GM23338 (cell line): ENCODE measurements around the gene HSD11B1. TPM values are rescaled to one million over a fixed set of nuclear protein-coding genes. Genes with fewer than 3 reads are reported as not detected.

Experiments used
- ATAC-seq: fragments of 200-7000 bp; cut with Tn5 transposase; 3 replicates; pipeline ENCODE4 v1.9.1; 2020
- DNase-seq: peaks from one replicate; pipeline ENCODE4 v3.0.0-alpha.2; 2015; ENCODE audit warnings: low spot score
- H2AFZ ChIP-seq: fragments of 200-600 bp; sonication (generic); 2 replicates; pipeline ENCODE4 v1.8.0; 2016; ENCODE audit warnings: antibody characterized with exemption, mild to moderate bottlenecking, moderate library complexity
- H3F3A ChIP-seq: fragments of 200-600 bp; sonication (generic); replicated peaks from 2 replicates; pipeline ENCODE4 v1.8.0; 2017; ENCODE audit warnings: antibody characterized with exemption, mixed run types, low read depth
- H3K27ac ChIP-seq: fragments of 200-600 bp; sonication (generic); 2 replicates; pipeline ENCODE4 v1.6.1; 2016; ENCODE audit warnings: low read depth
- H3K27me3 ChIP-seq: fragments of 200-600 bp; sonication (generic); 2 replicates; pipeline ENCODE4 v1.8.0; 2016; ENCODE audit warnings: mild to moderate bottlenecking, mixed run types, moderate library complexity; ENCODE audit not compliant: insufficient read depth
- H3K36me3 ChIP-seq: fragments of 200-600 bp; sonication (generic); 2 replicates; pipeline ENCODE4 v1.8.0; 2016; ENCODE audit warnings: mild to moderate bottlenecking; ENCODE audit not compliant: insufficient read depth
- H3K4me1 ChIP-seq: fragments of 200-600 bp; sonication (generic); 2 replicates; pipeline ENCODE4 v1.8.0; 2016; ENCODE audit warnings: mild to moderate bottlenecking, moderate library complexity; ENCODE audit not compliant: insufficient read depth
- H3K4me2 ChIP-seq: fragments of 200-600 bp; sonication (generic); 2 replicates; pipeline ENCODE4 v1.7.1; 2017; ENCODE audit warnings: mixed run types
- H3K4me3 ChIP-seq: fragments of 200-600 bp; sonication (generic); 2 replicates; pipeline ENCODE4 v1.6.1; 2016; ENCODE audit warnings: mixed run types
- H3K79me2 ChIP-seq: fragments of 200-600 bp; sonication (generic); replicated peaks from 2 replicates; pipeline ENCODE4 v1.8.0; 2017; ENCODE audit warnings: mild to moderate bottlenecking; ENCODE audit not compliant: insufficient read depth
- H3K9me2 ChIP-seq: fragments of 200-600 bp; sonication (generic); 2 replicates; pipeline ENCODE4 v1.8.0; 2017; ENCODE audit not compliant: insufficient read depth
- H4K20me1 ChIP-seq: fragments of 200-600 bp; sonication (generic); replicated peaks from 2 replicates; pipeline ENCODE4 v1.8.0; 2017; ENCODE audit warnings: mild to moderate bottlenecking; ENCODE audit not compliant: insufficient read depth
- H3K27ac Mint-ChIP-seq: 2 replicates; pipeline ENCODE4 v1.8.0; 2020; ENCODE audit warnings: inconsistent platforms, mild to moderate bottlenecking, moderate library complexity, mixed read lengths
- H3K27me3 Mint-ChIP-seq: 3 replicates; pipeline ENCODE4 v1.8.0; 2022; ENCODE audit warnings: low read depth, mild to moderate bottlenecking, moderate library complexity, mixed read lengths, inconsistent platforms; ENCODE audit not compliant: insufficient read depth, poor library complexity
- H3K36me3 Mint-ChIP-seq: 3 replicates; pipeline ENCODE4 v1.8.0; 2021; ENCODE audit warnings: low read depth, mild to moderate bottlenecking, inconsistent platforms, moderate library complexity, mixed read lengths
- H3K4me1 Mint-ChIP-seq: 3 replicates; pipeline ENCODE4 v1.8.0; 2020; ENCODE audit warnings: mild to moderate bottlenecking, inconsistent platforms, mixed read lengths
- H3K4me3 Mint-ChIP-seq: 3 replicates; pipeline ENCODE4 v1.8.0; 2021; ENCODE audit warnings: moderate library complexity, mild to moderate bottlenecking, inconsistent platforms, mixed read lengths
- H3K9me3 Mint-ChIP-seq: 3 replicates; pipeline ENCODE4 v1.8.0; 2020; ENCODE audit warnings: moderate library complexity, mild to moderate bottlenecking, inconsistent platforms, mixed read lengths
- EZH2 ChIP-seq: fragments of 200-600 bp; sonication (generic); IDR thresholded peaks from one replicate; pipeline ENCODE4 v1.8.0; 2017; ENCODE audit warnings: antibody characterized with exemption, mild to moderate bottlenecking, low read depth; ENCODE audit not compliant: unreplicated experiment
- EZH2phosphoT487 ChIP-seq: fragments of 200-600 bp; sonication (generic); IDR thresholded peaks from one replicate; pipeline ENCODE4 v1.8.1; 2018; ENCODE audit warnings: antibody characterized with exemption; ENCODE audit not compliant: unreplicated experiment
- JUNB ChIP-seq: IDR thresholded peaks from one replicate; pipeline ENCODE4 v1.6.1; 2016; ENCODE audit warnings: antibody characterized with exemption; ENCODE audit not compliant: unreplicated experiment
- NANOG ChIP-seq: IDR thresholded peaks from 2 replicates; pipeline ENCODE4 v1.6.1; 2016; ENCODE audit warnings: antibody characterized with exemption, borderline replicate concordance
- POLR2AphosphoS5 ChIP-seq: IDR thresholded peaks from 2 replicates; pipeline ENCODE4 v1.6.1; 2016; ENCODE audit warnings: antibody characterized with exemption, low read depth
- STAT1 ChIP-seq: IDR thresholded peaks from one replicate; pipeline ENCODE4 v1.6.1; 2016; ENCODE audit warnings: antibody characterized with exemption; ENCODE audit not compliant: unreplicated experiment
- ZNF114 ChIP-seq: fragments of 250-450 bp; sonication (Bioruptor Pico); IDR thresholded peaks from 2 replicates; pipeline ENCODE4 v1.5.0; 2020; ENCODE audit warnings: mild to moderate bottlenecking, moderate library complexity
- polyA plus RNA-seq: library from polyadenylated mRNA; unstranded; fragments of >200 nt; fragmentation: Nextera tagmentation; extraction: Ambion mirVana; gene quantifications from 2 replicates; pipeline ENCODE4 v1.2.1, GENCODE V29; 2016
- total RNA-seq: library from RNA; depleted of rRNA; stranded (reverse); fragments of >200 nt; shearing (Covaris generic); gene quantifications from 2 replicates; pipeline ENCODE4 v1.2.3, GENCODE V29; 2014
- TF ChIP-seq, protein P1 (sequence below), 2 experiments: fragments of 200-600 bp in 1 of 2; sonication (generic) in 1 of 2; conservative IDR thresholded peaks; 2 replicates each; pipeline versions ENCODE4 v1.5.1 to v1.6.1; 2016 to 2017; ENCODE audit warnings: antibody characterized with exemption in 2 of 2, low read depth in 2 of 2, mild to moderate bottlenecking in 2 of 2, moderate library complexity in 1 of 2
- TF ChIP-seq, protein P2 (sequence below): IDR thresholded peaks from one replicate; pipeline ENCODE4 v1.6.1; 2018; ENCODE audit warnings: antibody characterized with exemption; ENCODE audit not compliant: unreplicated experiment

Gene HSD11B1
- total and polyA plus RNA-seq, 2 experiments from 2014 or later, result not detected

DNA sequence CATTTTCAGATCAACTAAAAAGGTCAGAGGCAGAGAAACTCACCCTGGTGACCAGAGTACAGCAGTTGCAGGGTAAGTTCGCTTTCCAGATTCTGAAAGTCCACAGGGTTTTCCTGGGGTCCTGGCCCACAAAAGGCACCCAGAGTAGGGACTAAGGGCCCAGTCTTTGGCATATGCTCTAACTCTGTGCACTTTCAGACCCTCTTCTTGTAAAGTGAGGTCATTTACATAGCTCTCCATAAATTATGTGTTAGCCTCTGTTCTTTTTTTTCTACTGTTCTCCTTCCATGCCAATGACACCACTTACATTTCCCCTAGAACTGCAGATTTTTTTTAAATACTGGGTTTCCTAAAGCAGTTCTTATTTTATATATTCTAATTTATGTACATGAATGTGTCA, 73.5 kb downstream of the HSD11B1 start:
- Histone ChIP-seq H3K4me2 (no peak overlapping the region), H3K27ac (no peak overlapping the region), H3K4me1 (no peaks in the 10 kb centered on the region), H3K36me3 (no peaks in the 10 kb centered on the region), H2AFZ (no peak overlapping the region), H3F3A (no peaks in the 10 kb centered on the region), H3K9me2 (no peaks in the 10 kb centered on the region), H3K4me3 (no peak overlapping the region), H4K20me1 (no peaks in the 10 kb centered on the region; the same call in 1 of the 2 replicates), H3K27me3 (no peaks in the 10 kb centered on the region), H3K79me2 (no peaks in the 10 kb centered on the region; the same call in 1 of the 2 replicates)
- Mint-ChIP-seq H3K9me3 (no peaks in the 10 kb centered on the region), H3K4me1 (no peaks in the 10 kb centered on the region), H3K36me3 (no peaks in the 10 kb centered on the region), H3K27ac (no peak overlapping the region), H3K4me3 (no peak overlapping the region), H3K27me3 (peaks cover 1% of the 10 kb centered on the region)
- TF ChIP-seq ZNF114 (CRISPR knock-in tag), result no peak
- DNase-seq (no peak), ATAC-seq (no peak)

DNA sequence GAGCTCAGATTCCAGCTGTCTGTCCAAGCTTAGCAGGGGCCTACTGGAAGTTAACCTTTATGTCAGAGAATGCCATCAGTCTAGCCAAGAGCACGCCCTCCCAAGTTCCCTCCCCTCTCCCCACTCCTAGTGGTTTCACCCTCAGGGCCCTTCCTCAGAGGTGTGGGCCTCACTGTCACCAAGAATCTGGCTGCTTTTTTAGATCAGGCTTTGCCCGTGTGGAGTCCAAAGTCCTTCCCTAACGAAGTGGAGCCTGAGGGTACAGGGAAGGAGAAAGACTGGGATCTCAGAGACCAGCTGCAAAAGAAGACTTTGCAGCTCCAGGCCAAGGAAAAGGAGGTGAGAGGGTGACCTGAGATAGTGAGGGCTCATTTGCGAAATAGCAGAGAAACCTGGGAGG, 75.6 kb downstream of the HSD11B1 start:
- Histone ChIP-seq H3K27me3 (no peaks in the 10 kb centered on the region), H3K4me1 (peaks cover 4% of the 10 kb centered on the region; the same call in 1 of the 2 replicates), H2AFZ (no peak overlapping the region), H3K27ac (no peak overlapping the region), H3K4me2 (no peak overlapping the region), H3K4me3 (no peak overlapping the region), H3F3A (no peaks in the 10 kb centered on the region), H3K79me2 (no peaks in the 10 kb centered on the region; the same call in 1 of the 2 replicates), H4K20me1 (no peaks in the 10 kb centered on the region; the same call in 1 of the 2 replicates), H3K36me3 (no peaks in the 10 kb centered on the region), H3K9me2 (no peaks in the 10 kb centered on the region)
- peaks cover 2% of the 10 kb centered on the region; the same call in 1 of the 3 replicates for H3K9me3 Mint-ChIP-seq
- TF ChIP-seq STAT1, result no peak
- no peak for TF ChIP-seq EZH2
- H3K4me3 Mint-ChIP-seq, result no peak overlapping the region
- H3K4me1 Mint-ChIP-seq, result peaks cover 9% of the 10 kb centered on the region
- ATAC-seq (no peak), DNase-seq (no peak)
- H3K27ac Mint-ChIP-seq, result no peak overlapping the region
- H3K36me3 Mint-ChIP-seq, result peaks cover 7% of the 10 kb centered on the region; the same call in 2 of the 3 replicates
- peaks cover 5% of the 10 kb centered on the region for H3K27me3 Mint-ChIP-seq

DNA sequence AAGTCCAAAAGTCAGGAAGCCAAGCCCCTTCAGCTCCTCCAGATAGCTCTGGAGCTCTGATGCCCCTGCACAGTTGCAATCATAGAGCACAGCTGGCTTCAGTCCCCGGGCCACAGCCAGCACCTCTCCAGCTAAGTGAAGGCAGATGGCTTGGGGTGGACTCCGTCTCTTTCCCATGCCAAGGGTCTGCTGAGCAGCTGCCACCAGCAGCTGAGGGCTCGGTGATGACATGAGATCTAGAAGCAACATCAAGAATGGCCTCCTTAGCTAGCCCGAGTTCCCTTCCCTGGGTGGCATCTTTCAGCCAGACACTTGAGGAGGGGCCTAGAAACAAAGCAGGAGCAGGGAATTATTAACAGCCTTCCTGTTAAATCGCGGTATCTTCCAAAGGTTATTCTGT, 78.7 kb downstream of the HSD11B1 start:
- no peak for ATAC-seq
- Mint-ChIP-seq H3K27me3 (peaks cover 5% of the 10 kb centered on the region), H3K27ac (no peak overlapping the region; the same call in 1 of the 2 replicates), H3K4me3 (peak overlapping the region; percentile 96), H3K36me3 (peaks cover 8% of the 10 kb centered on the region), H3K4me1 (peaks cover 9% of the 10 kb centered on the region), H3K9me3 (peaks cover 2% of the 10 kb centered on the region; the same call in 1 of the 3 replicates)
- DNase-seq, result no peak
- peak overlapping the region; percentile 81 for H3K4me2 ChIP-seq
- H2AFZ ChIP-seq, result no peak overlapping the region
- H3K27me3 ChIP-seq, result no peaks in the 10 kb centered on the region
- H3K79me2 ChIP-seq, result no peaks in the 10 kb centered on the region; the same call in 1 of the 2 replicates
- H3K4me3 ChIP-seq, result peak overlapping the region; percentile 64
- H4K20me1 ChIP-seq, result no peaks in the 10 kb centered on the region; the same call in 1 of the 2 replicates
- H3K9me2 ChIP-seq, result no peaks in the 10 kb centered on the region
- H3K27ac ChIP-seq, result no peak overlapping the region
- H3K36me3 ChIP-seq, result no peaks in the 10 kb centered on the region
- H3F3A ChIP-seq, result no peaks in the 10 kb centered on the region
- H3K4me1 ChIP-seq, result peaks cover 4% of the 10 kb centered on the region; the same call in 1 of the 2 replicates
- TF ChIP-seq, protein P1, sequence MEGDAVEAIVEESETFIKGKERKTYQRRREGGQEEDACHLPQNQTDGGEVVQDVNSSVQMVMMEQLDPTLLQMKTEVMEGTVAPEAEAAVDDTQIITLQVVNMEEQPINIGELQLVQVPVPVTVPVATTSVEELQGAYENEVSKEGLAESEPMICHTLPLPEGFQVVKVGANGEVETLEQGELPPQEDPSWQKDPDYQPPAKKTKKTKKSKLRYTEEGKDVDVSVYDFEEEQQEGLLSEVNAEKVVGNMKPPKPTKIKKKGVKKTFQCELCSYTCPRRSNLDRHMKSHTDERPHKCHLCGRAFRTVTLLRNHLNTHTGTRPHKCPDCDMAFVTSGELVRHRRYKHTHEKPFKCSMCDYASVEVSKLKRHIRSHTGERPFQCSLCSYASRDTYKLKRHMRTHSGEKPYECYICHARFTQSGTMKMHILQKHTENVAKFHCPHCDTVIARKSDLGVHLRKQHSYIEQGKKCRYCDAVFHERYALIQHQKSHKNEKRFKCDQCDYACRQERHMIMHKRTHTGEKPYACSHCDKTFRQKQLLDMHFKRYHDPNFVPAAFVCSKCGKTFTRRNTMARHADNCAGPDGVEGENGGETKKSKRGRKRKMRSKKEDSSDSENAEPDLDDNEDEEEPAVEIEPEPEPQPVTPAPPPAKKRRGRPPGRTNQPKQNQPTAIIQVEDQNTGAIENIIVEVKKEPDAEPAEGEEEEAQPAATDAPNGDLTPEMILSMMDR (conservative IDR thresholded peaks at IDR 0.05; ENCODE audit: low read depth in 2 of 2), result no peak
- TF ChIP-seq EZH2 (no peak), JUNB (no peak), NANOG (no peak), EZH2phosphoT487 (no peak), POLR2AphosphoS5 (no peak)
- TF ChIP-seq, protein P2, sequence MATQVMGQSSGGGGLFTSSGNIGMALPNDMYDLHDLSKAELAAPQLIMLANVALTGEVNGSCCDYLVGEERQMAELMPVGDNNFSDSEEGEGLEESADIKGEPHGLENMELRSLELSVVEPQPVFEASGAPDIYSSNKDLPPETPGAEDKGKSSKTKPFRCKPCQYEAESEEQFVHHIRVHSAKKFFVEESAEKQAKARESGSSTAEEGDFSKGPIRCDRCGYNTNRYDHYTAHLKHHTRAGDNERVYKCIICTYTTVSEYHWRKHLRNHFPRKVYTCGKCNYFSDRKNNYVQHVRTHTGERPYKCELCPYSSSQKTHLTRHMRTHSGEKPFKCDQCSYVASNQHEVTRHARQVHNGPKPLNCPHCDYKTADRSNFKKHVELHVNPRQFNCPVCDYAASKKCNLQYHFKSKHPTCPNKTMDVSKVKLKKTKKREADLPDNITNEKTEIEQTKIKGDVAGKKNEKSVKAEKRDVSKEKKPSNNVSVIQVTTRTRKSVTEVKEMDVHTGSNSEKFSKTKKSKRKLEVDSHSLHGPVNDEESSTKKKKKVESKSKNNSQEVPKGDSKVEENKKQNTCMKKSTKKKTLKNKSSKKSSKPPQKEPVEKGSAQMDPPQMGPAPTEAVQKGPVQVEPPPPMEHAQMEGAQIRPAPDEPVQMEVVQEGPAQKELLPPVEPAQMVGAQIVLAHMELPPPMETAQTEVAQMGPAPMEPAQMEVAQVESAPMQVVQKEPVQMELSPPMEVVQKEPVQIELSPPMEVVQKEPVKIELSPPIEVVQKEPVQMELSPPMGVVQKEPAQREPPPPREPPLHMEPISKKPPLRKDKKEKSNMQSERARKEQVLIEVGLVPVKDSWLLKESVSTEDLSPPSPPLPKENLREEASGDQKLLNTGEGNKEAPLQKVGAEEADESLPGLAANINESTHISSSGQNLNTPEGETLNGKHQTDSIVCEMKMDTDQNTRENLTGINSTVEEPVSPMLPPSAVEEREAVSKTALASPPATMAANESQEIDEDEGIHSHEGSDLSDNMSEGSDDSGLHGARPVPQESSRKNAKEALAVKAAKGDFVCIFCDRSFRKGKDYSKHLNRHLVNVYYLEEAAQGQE, result no peak
